H1 (cell line): ENCODE measurements around the gene MEI1. TPM values are rescaled to one million over a fixed set of nuclear protein-coding genes. Genes with fewer than 3 reads are reported as not detected.

Source experiments
- CTCF ChIA-PET: fragments of 300-600 bp; sonication (Branson Sonifier 250); formaldehyde crosslinking; loops from one replicate; lab custom pipeline; 2021; ENCODE audit not compliant: partially characterized antibody; lab: Charles Lee
- POLR2A ChIA-PET: fragments of 300-600 bp; sonication (Branson Sonifier 250); formaldehyde crosslinking; loops from one replicate; lab custom pipeline; 2021; ENCODE audit warnings: inconsistent platforms; ENCODE audit not compliant: partially characterized antibody; lab: Charles Lee
- DNase-seq, 2 experiments: peaks; one replicate each; pipeline versions ENCODE4 v3.0.0 to v3.0.0-alpha.2; 2010 to 2022; ENCODE audit warnings: low spot score in 2 of 2, low read depth in 1 of 2, mixed read lengths in 1 of 2
- FAIRE-seq: peaks from 2 replicates; lab custom pipeline; 2011; peaks lifted over from hg19 to GRCh38; lab: Jason Lieb, UNC
- H2AFZ ChIP-seq: 2 replicates; pipeline ENCODE4 v1.8.1; 2012; ENCODE audit warnings: low read length, inconsistent platforms
- H2AK5ac ChIP-seq: 2 replicates; pipeline ENCODE4 v1.6.1; 2013; ENCODE audit warnings: low read depth, low read length
- H2BK120ac ChIP-seq: replicated peaks from 2 replicates; pipeline ENCODE3; 2013; ENCODE audit warnings: low read depth, low read length, inconsistent platforms
- H2BK12ac ChIP-seq: 2 replicates; pipeline ENCODE4 v1.6.1; 2013; ENCODE audit warnings: low read depth, low read length
- H2BK15ac ChIP-seq: 2 replicates; pipeline ENCODE4 v1.6.1; 2013; ENCODE audit warnings: low read length
- H2BK20ac ChIP-seq: 2 replicates; pipeline ENCODE4 v1.6.1; 2013; ENCODE audit warnings: low read length
- H2BK5ac ChIP-seq: 2 replicates; pipeline ENCODE4 v1.6.1; 2013; ENCODE audit warnings: low read depth, low read length
- H3K14ac ChIP-seq: 2 replicates; pipeline ENCODE4 v1.6.1; 2013; ENCODE audit warnings: inconsistent platforms; ENCODE audit not compliant: insufficient read length
- H3K18ac ChIP-seq: 2 replicates; pipeline ENCODE4 v1.6.1; 2013; ENCODE audit warnings: low read length; ENCODE audit errors: extremely low read depth
- H3K23ac ChIP-seq: 2 replicates; pipeline ENCODE4 v1.6.1; 2013; ENCODE audit warnings: inconsistent platforms; ENCODE audit not compliant: insufficient read length
- H3K23me2 ChIP-seq: 2 replicates; pipeline ENCODE4 v1.6.1; 2013; ENCODE audit warnings: low read depth, low read length
- H3K27ac ChIP-seq: 2 replicates; pipeline ENCODE4 v1.6.1; 2011; ENCODE audit warnings: low read depth, low read length, inconsistent platforms
- H3K27me3 ChIP-seq, 4 experiments: replicated peaks in 1 of 4; 1 replicate in 1 of 4; 2 replicates in 3 of 4; pipeline versions ENCODE4 v1.6.1 to v1.8.1; 2011 to 2013; ENCODE audit warnings: low read length in 3 of 4, mild to moderate bottlenecking in 3 of 4, inconsistent platforms in 2 of 4, mixed read lengths in 2 of 4, moderate library complexity in 1 of 4; ENCODE audit not compliant: control insufficient read depth in 3 of 4, insufficient read depth in 3 of 4; ENCODE audit errors: extremely low read depth in 1 of 4
- H3K36me3 ChIP-seq, 4 experiments: 2 replicates each; pipeline versions ENCODE4 v1.6.1 to v1.8.1; 2011 to 2013; ENCODE audit warnings: mild to moderate bottlenecking in 4 of 4, low read length in 3 of 4, moderate library complexity in 2 of 4, control low read depth in 1 of 4, inconsistent platforms in 1 of 4; ENCODE audit not compliant: insufficient read depth in 4 of 4, control insufficient read depth in 2 of 4
- H3K4ac ChIP-seq: replicated peaks from 2 replicates; pipeline ENCODE3; 2013; ENCODE audit warnings: low read length, low read depth, mixed read lengths, inconsistent platforms; ENCODE audit not compliant: insufficient read length
- H3K4me1 ChIP-seq, 4 experiments: replicated peaks in 1 of 4; 1 replicate in 1 of 4; 2 replicates in 3 of 4; pipeline versions ENCODE4 v1.6.1 to v1.8.1; 2011 to 2013; ENCODE audit warnings: low read length in 3 of 4, inconsistent platforms in 2 of 4, mixed read lengths in 1 of 4; ENCODE audit not compliant: insufficient read depth in 4 of 4, control insufficient read depth in 3 of 4
- H3K4me2 ChIP-seq, 2 experiments: 2 replicates each; pipeline versions ENCODE4 v1.6.1 to v1.8.1; 2011 to 2013; ENCODE audit warnings: low read depth in 2 of 2, low read length in 2 of 2, control low read depth in 1 of 2, inconsistent platforms in 1 of 2, mild to moderate bottlenecking in 1 of 2; ENCODE audit not compliant: insufficient read depth in 1 of 2
- H3K4me3 ChIP-seq, 4 experiments: fragments of 200-600, 300-600 bp in 1 of 4; sonication (generic), shearing (Covaris generic), sonication (Bioruptor Twin) in 1 of 4; 2 replicates each; pipeline versions ENCODE4 v1.5.1 to v1.8.1; 2011 to 2016; ENCODE audit warnings: low read length in 4 of 4, low read depth in 3 of 4, control low read depth in 2 of 4, inconsistent platforms in 2 of 4, mild to moderate bottlenecking in 2 of 4, mixed read lengths in 1 of 4, moderate library complexity in 1 of 4; ENCODE audit not compliant: insufficient read depth in 2 of 4; ENCODE audit errors: extremely low read depth in 1 of 4
- H3K56ac ChIP-seq: replicated peaks from 2 replicates; pipeline ENCODE3; 2013; ENCODE audit warnings: low read depth, mild to moderate bottlenecking, mixed read lengths, low read length, inconsistent platforms; ENCODE audit not compliant: insufficient read length
- H3K79me1 ChIP-seq: 2 replicates; pipeline ENCODE4 v1.6.1; 2013; ENCODE audit warnings: low read depth, low read length, control low read depth
- H3K79me2 ChIP-seq, 2 experiments: 2 replicates each; pipeline versions ENCODE4 v1.6.1 to v1.8.1; 2012 to 2013; ENCODE audit warnings: low read length in 2 of 2, mild to moderate bottlenecking in 2 of 2, inconsistent platforms in 1 of 2; ENCODE audit not compliant: insufficient read depth in 2 of 2, control insufficient read depth in 1 of 2
- H3K9ac ChIP-seq, 4 experiments: replicated peaks in 1 of 4; 1 replicate in 1 of 4; 2 replicates in 3 of 4; pipeline versions ENCODE4 v1.6.1 to v1.8.1; 2011 to 2013; ENCODE audit warnings: low read depth in 3 of 4, low read length in 3 of 4, control low read depth in 2 of 4, mild to moderate bottlenecking in 2 of 4, moderate library complexity in 2 of 4, inconsistent platforms in 1 of 4; ENCODE audit errors: extremely low read depth in 1 of 4
- H3K9me3 ChIP-seq, 2 experiments: 2 replicates each; pipeline versions ENCODE4 v1.6.1 to v1.8.1; 2012 to 2013; ENCODE audit warnings: mild to moderate bottlenecking in 2 of 2, moderate library complexity in 2 of 2, control low read depth in 1 of 2, inconsistent platforms in 1 of 2, low read depth in 1 of 2, low read length in 1 of 2, mixed read lengths in 1 of 2; ENCODE audit not compliant: insufficient read depth in 2 of 2
- H4K20me1 ChIP-seq, 2 experiments: replicated peaks in 1 of 2; 2 replicates each; pipeline versions ENCODE3 to v1.8.1; 2011 to 2013; ENCODE audit warnings: inconsistent platforms in 2 of 2, low read length in 2 of 2, mild to moderate bottlenecking in 1 of 2; ENCODE audit not compliant: insufficient read depth in 2 of 2, control insufficient read depth in 1 of 2
- H4K5ac ChIP-seq: 2 replicates; pipeline ENCODE4 v1.6.1; 2013; ENCODE audit warnings: low read length, low read depth, mixed read lengths, inconsistent platforms; ENCODE audit not compliant: insufficient read length
- H4K8ac ChIP-seq: 2 replicates; pipeline ENCODE4 v1.8.0; 2013; ENCODE audit warnings: mild to moderate bottlenecking, moderate library complexity, low read length, inconsistent platforms; ENCODE audit not compliant: insufficient read depth; ENCODE audit errors: extremely low read depth
- H4K91ac ChIP-seq: replicated peaks from 2 replicates; pipeline ENCODE3; 2013; ENCODE audit warnings: low read length, mixed read lengths, inconsistent platforms; ENCODE audit not compliant: insufficient read length
- BRCA1 ChIP-seq: IDR thresholded peaks from 2 replicates; pipeline ENCODE4 v1.6.1; 2012; ENCODE audit warnings: low read depth, low read length, improper control_type of control experiment
- CEBPB ChIP-seq: IDR thresholded peaks from 2 replicates; pipeline ENCODE4 v1.6.1; 2012; ENCODE audit warnings: low read depth, low read length
- FOSL1 ChIP-seq: IDR thresholded peaks from 2 replicates; pipeline ENCODE4 v1.6.1; 2011; ENCODE audit warnings: mild to moderate bottlenecking, low read depth, low read length, moderate library complexity; ENCODE audit not compliant: insufficient read depth
- JUN ChIP-seq: IDR thresholded peaks from 2 replicates; pipeline ENCODE4 v1.6.1; 2011; ENCODE audit warnings: low read depth, mild to moderate bottlenecking, improper control_type of control experiment, low read length
- NRF1 ChIP-seq: IDR thresholded peaks from 2 replicates; pipeline ENCODE4 v1.6.1; 2011; ENCODE audit warnings: mild to moderate bottlenecking, low read depth, low read length, improper control_type of control experiment
- PHF8 ChIP-seq: fragments of 200-600 bp; sonication (generic); conservative IDR thresholded peaks from 2 replicates; pipeline ENCODE4 v1.7.1; 2012; ENCODE audit warnings: low read depth, mild to moderate bottlenecking, inconsistent platforms, low read length, moderate library complexity
- ZNF274 ChIP-seq: IDR thresholded peaks from 2 replicates; pipeline ENCODE4 v1.7.0; 2012; ENCODE audit warnings: low read length, borderline replicate concordance; ENCODE audit errors: extremely low read depth
- WGBS, 2 experiments: shearing (Covaris generic) in 1 of 2; methylation state at CpG; one replicate each; pipeline versions ENCODE4 v1.1.6 to v1.1.7; 2013 to 2015; ENCODE audit warnings: low lambda C conversion rate in 2 of 2, mixed read lengths in 2 of 2, inconsistent platforms in 1 of 2, low coverage in 1 of 2, missing lambda C conversion rate in 1 of 2; ENCODE audit not compliant: insufficient replicate concordance in 2 of 2, insufficient coverage in 1 of 2, insufficient read length in 1 of 2; ENCODE audit errors: extremely low coverage in 1 of 2, missing lambda C conversion rate in 1 of 2; 5-methylcytosine and 5-hydroxymethylcytosine counted together
- polyA plus RNA-seq, 7 experiments: library from polyadenylated mRNA; depleted of rRNA in 3 of 7; stranded (reverse) in 5 of 7; unstranded in 2 of 7; fragments of >200 nt in 5 of 7; fragments of 200-250 nt in 2 of 7; gene quantifications; 1 replicate in 5 of 7; 2 replicates in 1 of 7; 4 replicates in 1 of 7; pipeline versions ENCODE4 v1.2.1 to v1.2.3, GENCODE V29; 2011 to 2013; ENCODE audit warnings: missing spikeins in 2 of 7, mixed read lengths in 2 of 7
- total RNA-seq: library from RNA; stranded (reverse); fragmentation: NEBNext Ultra II Directional; extraction: Animal tissue kit (Norgen Biotek cat#: 25700); gene quantifications from 2 replicates; pipeline ENCODE4 v1.2.1, GENCODE V29; 2021

The MEI1 gene
- total and polyA plus RNA-seq, 2 of the 8 experiments (the other 6 are each of a cell fraction or from before 2014, with no cell fraction given): 0.27 to 0.54 TPM

- H3K4me3 ChIP-seq: no peak overlapping the region
- peaks cover 2 to 11% (median 6%) of the 10 kb centered on the region in 4 experiments for H3K4me1 ChIP-seq
- no peak overlapping the region for H3K4me2 ChIP-seq
- H3K9ac ChIP-seq: no peak overlapping the region
- H2BK5ac ChIP-seq: no peak overlapping the region
- 0 out of 2 replicates have a peak overlapping the region, but pooled peaks have one; percentile 7 for H2BK12ac ChIP-seq
- H3K27ac ChIP-seq: no peak overlapping the region
- no peak overlapping the region for H3K56ac ChIP-seq
- H3K79me2 ChIP-seq: no peaks in the 10 kb centered on the region; a peak in 1 of 4 replicates
- H2AFZ ChIP-seq: no peak overlapping the region
- 87% methylated on average over 7 of the region's 7 CpGs; no CpG with 5 or more reads in 1 of the 2 experiments for WGBS, 2 experiments
- H4K5ac ChIP-seq: no peak overlapping the region
- H2BK120ac ChIP-seq: no peak overlapping the region
- ChIA-PET CTCF (interaction anchor here (1.2 to 2.7 kb wide), 4 partner anchors 32 to 128 kb away, joined by 4 to 12 read pairs (median 6); no protein-coding TSS in a partner anchor), POLR2A (interaction anchor here (0.7 kb wide), 1 partner anchor 19 kb away, joined by 3 read pairs; no protein-coding TSS in a partner anchor)
- no peaks in the 10 kb centered on the region; a peak in 1 of 7 replicates for H3K27me3 ChIP-seq
- H2AK5ac ChIP-seq: no peak overlapping the region
- peaks cover 8% of the 10 kb centered on the region for H3K79me1 ChIP-seq
- no peak overlapping the region for H2BK20ac ChIP-seq
- H2BK15ac ChIP-seq: no peak overlapping the region
- no peak overlapping the region for H3K18ac ChIP-seq
- peaks cover 0 to 4% (median 2%) of the 10 kb centered on the region in 4 experiments; a peak in 1 of 8 replicates for H3K36me3 ChIP-seq
- H3K23ac ChIP-seq: no peak overlapping the region
- no peak for FAIRE-seq
- H3K23me2 ChIP-seq: no peaks in the 10 kb centered on the region
- no peaks in the 10 kb centered on the region for H3K9me3 ChIP-seq
- TF ChIP-seq NRF1: no peak
- TF ChIP-seq JUN: no peak
- no peak for TF ChIP-seq CEBPB
- no peak for TF ChIP-seq BRCA1
- no peak for TF ChIP-seq ZNF274
- TF ChIP-seq FOSL1: no peak
- no peak for TF ChIP-seq PHF8
- TF ChIP-seq, all 59 proteins: peak for 0
- no peak overlapping the region for H4K8ac ChIP-seq
- H3K14ac ChIP-seq: no peak overlapping the region
- no peak for DNase-seq
- peaks cover 0 to 8% of the 10 kb centered on the region in 2 experiments for H4K20me1 ChIP-seq
- H3K4ac ChIP-seq: no peak overlapping the region
- H4K91ac ChIP-seq: no peak overlapping the region
These were observed 126.1 kb downstream of the MEI1 start for GRCh38 chr22:41825376-41825775.
